ENCODE measurements around the gene BRI3. TPM values are rescaled to one million over a fixed set of nuclear protein-coding genes. Genes with fewer than 3 reads are reported as not detected.

The BRI3 gene
- total and polyA plus RNA-seq, 2 of the 13 experiments (the other 11 are each of a cell fraction or from before 2014, with no cell fraction given), result 54.0 to 103 TPM

GRCh38 chr7:98251601-98252424 is 29.7 kb upstream of the BRI3 start, which contains the start of gene TECPR1 (continued):
- TF ChIP-seq ZNF407 (CRISPR knock-in tag; IDR thresholded peaks at IDR 0.05; ENCODE audit: not compliant biosample characterization) (no peak), ZNF672 (CRISPR knock-in tag; IDR thresholded peaks at IDR 0.05) (peak; percentile 18; the same call in 1 of the 2 replicates), ZNF10 (CRISPR knock-in tag; IDR thresholded peaks at IDR 0.05; ENCODE audit: borderline replicate concordance, low read depth) (no peak), SRSF9 (IDR thresholded peaks at IDR 0.05; ENCODE audit: borderline replicate concordance, insufficient read depth, low read depth, low read length, poor library complexity, severe bottlenecking) (no peak), ATF2 (CRISPR knock-in tag; IDR thresholded peaks at IDR 0.05) (peak; percentile 11; the same call in 1 of the 2 replicates), ZNF607 (CRISPR knock-in tag; IDR thresholded peaks at IDR 0.05; ENCODE audit: borderline replicate concordance) (no peak; the same call in 1 of the 2 replicates), RNF2 (conservative IDR thresholded peaks at IDR 0.05; ENCODE audit: low read depth) (0 out of 2 replicates have a peak, but pooled peaks have one; percentile 22), ZNF33B (CRISPR knock-in tag; IDR thresholded peaks at IDR 0.05) (no peak), TERF1 (CRISPR knock-in tag; IDR thresholded peaks at IDR 0.05) (no peak), ZNF431 (CRISPR knock-in tag; IDR thresholded peaks at IDR 0.05; ENCODE audit: borderline replicate concordance, low read depth) (no peak; the same call in 1 of the 2 replicates), ONECUT2 (CRISPR knock-in tag; IDR thresholded peaks at IDR 0.05) (no peak), PPARG (CRISPR knock-in tag; conservative IDR thresholded peaks at IDR 0.05) (no peak), ZNF143 (CRISPR knock-in tag; IDR thresholded peaks at IDR 0.05) (no peak), FOXA3 (CRISPR knock-in tag; IDR thresholded peaks at IDR 0.05) (0 out of 2 replicates have a peak, but pooled peaks have one; percentile 6), ZNF34 (CRISPR knock-in tag; IDR thresholded peaks at IDR 0.05; ENCODE audit: borderline replicate concordance) (0 out of 2 replicates have a peak, but pooled peaks have one; percentile 31), ZNF256 (CRISPR knock-in tag; conservative IDR thresholded peaks at IDR 0.05) (no peak)
